ENCODE results near the gene KRTAP10-7.
"Not testable (repeated sequence)": the region's sequence is repeated elsewhere in the genome, so short reads cannot be mapped to it uniquely, and the experiment has no call there.

KRTAP10-7 gene, protein sequence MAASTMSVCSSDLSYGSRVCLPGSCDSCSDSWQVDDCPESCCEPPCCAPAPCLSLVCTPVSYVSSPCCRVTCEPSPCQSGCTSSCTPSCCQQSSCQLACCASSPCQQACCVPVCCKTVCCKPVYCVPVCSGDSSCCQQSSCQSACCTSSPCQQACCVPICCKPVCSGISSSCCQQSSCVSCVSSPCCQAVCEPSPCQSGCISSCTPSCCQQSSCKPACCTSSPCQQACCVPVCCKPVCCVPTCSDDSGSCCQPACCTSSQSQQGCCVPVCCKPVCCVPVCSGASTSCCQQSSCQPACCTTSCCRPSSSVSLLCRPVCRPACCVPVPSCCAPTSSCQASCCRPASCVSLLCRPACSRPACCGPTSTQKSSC

DNA sequence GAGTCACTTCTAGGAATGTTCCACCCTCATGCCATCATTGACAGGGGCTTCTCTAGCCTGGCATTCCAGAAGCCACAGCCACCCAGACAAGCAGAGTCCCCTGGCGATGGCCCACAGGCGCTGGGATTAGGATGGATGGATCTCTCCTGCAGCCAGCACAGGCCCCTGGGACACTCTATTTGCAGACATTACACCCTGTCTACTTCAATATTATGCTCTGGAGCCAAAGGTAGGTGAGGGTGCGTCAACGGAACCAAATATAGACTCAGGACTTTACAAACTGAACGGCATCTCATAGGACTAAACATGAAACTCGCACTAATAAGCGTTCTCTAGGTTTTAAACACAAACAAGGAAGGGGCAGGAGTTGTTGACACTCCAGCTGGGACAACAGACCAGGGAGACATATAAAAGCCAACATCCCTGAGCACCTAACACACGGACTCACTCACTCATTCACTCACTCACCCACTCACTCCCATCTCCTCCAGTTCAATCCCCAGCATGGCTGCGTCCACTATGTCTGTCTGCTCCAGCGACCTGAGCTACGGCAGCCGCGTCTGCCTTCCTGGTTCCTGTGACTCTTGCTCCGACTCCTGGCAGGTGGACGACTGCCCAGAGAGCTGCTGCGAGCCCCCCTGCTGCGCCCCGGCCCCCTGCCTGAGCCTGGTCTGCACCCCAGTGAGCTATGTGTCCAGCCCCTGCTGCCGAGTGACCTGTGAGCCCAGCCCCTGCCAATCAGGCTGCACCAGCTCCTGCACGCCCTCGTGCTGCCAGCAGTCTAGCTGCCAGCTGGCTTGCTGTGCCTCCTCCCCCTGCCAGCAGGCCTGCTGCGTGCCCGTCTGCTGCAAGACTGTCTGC lies at the start of gene KRTAP10-7:
Gene KRTAP10-7, plus strand, starts transcription at position 480 of the 861 bp plus-strand sequence. Its CDS starts 25 bp downstream, at position 505.
- not testable (repeated sequence) for DNase-seq

DNA sequence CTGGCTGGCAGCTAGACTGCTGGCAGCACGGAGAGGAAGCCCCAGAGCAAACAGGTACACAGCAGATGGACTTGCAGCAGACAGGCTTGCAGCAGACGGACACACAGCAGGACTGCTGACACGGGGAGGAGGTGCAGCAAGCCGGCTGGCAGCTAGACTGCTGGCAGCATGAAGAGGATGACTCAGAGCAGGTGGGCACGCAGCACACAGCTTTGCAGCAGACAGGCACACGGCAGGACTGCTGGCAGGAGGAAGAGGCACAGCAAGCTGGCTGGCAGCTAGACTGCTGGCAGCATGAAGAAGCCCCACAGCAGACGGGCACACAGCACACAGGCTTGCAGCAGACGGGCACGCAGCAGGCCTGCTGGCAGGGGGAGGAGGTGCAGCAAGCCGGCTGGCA lies 49.6 kb upstream of the KRTAP10-7 start:
- DNase-seq, result peak; percentile 12

DNA sequence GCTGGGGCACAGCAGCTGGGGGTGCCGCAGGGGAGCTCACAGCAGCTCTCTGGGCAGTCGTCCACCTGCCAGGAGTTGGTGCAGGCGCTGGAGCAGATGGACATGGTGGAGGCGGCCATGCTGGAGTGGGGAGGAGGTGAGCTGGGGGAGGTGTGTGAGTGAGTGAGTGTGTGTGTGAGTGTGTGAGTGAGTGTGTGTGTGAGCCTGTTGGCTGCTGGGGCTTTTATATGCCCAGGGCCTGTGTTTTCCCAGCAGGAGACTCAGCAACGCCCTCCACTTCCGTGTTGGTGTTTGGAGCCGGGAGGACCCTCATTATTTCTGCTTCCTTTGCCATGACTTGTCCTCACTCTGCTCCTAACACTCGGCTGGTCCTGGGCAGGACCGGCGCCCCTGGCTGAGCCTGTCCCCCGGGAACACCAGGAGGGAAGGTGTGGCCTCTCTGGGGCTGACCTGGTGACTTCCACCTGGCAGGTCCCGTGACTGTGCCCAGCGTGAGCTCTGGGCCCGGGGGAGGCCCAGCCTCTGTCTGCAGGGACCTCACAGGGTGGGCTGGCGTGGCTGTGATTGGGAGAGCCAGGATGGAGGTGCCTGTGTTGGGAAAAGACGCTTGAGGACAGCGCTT lies 48.9 kb upstream of the KRTAP10-7 start, which contains the start of gene KRTAP10-2:
Gene KRTAP10-2, minus strand, starts transcription at position 166 of the 622 bp plus-strand sequence. Its CDS starts 47 bp downstream, at position 119.
- DNase-seq, result peak; percentile 23

DNA sequence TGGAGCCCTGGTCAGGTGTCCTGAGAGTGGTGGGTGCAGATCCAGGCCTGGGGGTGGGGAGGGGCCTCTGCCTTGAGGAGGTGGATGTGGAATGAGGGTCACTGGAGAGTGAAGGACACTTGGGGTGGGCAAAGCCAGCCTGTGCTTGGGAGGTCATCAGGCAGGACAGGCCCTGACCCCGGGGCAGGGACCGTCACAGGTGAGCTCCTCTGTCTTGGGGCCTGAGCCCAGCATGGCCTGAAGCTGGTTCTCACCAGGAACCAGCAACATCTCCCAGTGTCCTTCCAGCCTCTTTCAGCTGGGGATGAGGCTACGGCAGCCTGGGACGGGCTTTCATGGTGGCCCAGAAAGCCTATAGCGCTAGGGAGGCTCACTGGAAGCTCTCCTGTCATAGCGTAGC lies 48.3 kb upstream of the KRTAP10-7 start:
- no peak for DNase-seq

DNA sequence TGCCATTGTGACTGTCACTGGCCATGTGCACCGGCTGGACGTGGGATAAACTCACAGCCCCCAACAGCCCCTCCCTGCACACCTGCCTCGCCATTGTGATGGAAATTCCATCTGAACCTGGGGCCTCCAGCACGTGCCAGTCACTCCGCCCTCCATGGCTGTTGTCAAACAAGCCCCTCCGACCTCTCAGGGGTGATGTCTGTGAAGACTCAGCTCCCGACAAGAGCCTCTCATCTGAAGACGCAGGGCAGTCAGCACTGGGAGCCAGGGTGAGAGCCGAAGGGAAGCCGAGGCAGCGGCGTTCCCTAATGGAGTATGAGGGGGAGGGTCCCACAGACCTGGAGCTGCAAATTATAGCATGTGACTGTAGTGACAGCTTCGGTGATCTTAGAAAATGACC lies 47.7 kb upstream of the KRTAP10-7 start:
- DNase-seq, result no peak

DNA sequence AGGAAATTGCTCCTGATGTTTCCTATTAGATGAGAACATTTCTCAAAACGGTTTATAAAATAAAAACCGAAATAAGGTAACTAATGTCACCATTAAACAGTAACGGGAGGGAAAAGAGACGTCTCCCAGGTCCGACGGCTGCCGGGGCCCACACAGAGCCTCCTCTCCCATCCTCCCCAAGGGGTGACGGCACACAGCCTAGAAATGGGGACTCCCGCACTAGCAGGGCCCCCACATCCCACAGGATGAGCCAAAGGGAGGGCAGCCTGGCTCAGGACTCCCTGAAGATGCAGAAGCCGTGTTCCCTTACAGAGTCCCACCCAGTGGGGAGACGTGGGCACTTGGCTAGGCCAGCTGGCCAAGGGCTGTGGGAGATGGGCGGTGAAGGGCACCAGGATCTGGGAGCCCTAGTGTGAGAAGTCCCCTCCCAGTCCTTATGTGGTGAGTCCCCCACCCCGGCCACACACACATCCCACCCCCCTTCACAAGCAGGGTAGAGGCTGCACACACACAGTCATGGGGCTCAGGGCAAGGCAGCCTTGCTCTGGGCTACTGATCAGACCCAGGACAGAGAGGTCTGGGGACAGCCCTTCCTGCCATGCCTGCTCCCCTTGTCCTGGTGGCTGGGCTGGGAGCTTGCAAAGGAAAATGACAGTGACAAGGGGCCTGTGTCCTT lies 45.1 kb upstream of the KRTAP10-7 start:
- DNase-seq, result no peak

DNA sequence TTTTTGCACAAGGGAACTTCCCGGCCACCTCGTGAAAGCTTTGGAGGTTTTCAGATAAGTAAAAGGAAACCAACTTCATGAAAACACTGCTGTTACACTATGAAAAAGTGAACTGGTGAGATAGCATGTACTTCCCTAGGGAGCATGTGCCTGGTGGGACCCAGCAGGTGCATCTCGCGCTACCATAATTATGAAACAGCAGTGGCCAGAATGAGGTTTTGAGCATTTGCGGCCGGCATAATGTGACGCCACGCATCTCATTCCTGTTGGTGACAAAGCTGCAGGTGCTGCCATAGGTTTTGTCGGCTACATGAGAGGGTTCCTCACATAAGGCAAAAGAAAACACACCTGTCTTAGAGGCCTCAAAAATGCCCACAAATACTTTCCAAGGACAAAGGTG lies 43.5 kb upstream of the KRTAP10-7 start:
- DNase-seq, result no peak

DNA sequence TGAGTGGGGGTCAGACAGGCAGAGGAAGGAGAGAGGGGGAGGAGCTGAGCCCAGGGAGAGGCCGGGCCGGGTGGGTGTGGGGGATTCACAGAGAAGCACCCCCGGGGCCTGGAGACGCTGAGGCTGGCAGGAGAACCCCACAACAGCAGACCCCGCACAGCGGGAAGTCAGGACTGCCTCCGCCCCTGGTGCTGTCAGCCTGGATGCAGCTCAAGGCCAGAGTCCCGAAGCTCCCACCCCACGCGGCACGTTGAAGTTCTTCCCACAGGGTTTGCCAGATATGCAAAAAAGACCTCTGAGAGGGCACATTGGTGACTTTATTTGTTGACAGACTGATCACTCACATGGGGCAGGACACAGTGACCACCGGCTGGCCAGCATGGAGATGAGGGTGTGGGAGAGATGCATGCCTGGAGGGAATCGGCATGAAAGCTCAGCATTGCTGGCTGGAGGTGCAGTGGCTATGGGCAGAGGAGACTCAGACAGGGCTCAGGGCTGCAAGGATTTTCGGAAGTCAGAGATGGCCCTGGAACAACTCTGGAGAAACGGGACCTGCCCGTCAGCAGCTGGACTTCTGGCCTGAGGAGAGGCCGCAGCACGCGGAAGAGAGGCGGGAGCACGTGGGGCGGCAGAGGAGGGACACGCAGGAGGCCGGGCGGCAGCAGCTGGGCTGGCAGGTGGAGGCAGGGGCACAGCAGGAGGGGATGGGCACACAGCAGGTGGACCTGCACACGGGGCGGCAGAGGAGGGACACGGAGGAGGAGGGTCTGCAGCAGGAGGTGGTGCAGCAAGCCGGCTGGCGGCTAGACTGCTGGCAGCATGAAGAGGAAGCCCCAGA lies 42.7 kb upstream of the KRTAP10-7 start:
- DNase-seq, result peak; percentile 35

DNA sequence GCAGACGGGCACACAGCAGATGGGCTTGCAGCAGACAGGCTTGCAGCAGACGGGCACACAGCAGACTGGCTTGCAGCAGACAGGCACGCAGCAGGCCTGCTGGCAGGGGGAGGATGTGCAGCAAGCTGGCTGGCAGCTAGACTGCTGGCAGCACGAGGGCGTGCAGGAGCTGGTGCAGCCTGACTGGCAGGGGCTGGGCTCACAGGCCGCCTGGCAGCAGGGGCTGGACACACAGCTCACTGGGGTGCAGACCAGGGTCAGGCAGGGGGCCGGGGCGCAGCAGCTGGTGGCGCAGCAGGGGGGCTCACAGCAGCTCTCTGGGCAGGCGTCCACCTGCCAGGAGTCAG lies 42.1 kb upstream of the KRTAP10-7 start:
- not testable (repeated sequence) for DNase-seq

DNA sequence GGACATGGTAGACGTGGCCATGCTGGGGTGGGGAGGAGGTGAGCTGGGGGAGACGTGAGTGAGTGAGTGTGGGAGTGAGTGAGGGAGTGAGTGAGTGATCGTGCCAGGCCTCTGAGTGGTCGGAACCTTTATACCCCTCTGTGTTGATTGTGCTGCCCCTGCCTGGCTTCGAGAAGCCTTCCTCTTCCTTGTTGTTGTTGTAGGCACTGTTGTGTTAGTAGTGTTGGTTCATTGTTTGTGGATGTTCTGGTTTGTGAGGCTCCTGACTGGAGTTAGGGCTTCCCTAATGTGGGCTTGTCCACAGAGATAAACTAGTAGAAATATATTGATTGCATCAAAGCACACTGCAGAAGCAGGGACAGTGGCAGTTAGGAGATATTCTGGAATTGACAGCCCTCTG lies 41.7 kb upstream of the KRTAP10-7 start, which contains the start of gene KRTAP10-3:
Gene KRTAP10-3, minus strand, starts transcription at position 101 of the 400 bp plus-strand sequence. Its CDS starts 80 bp downstream, at position 21.
- DNase-seq, result peak; percentile 23

DNA sequence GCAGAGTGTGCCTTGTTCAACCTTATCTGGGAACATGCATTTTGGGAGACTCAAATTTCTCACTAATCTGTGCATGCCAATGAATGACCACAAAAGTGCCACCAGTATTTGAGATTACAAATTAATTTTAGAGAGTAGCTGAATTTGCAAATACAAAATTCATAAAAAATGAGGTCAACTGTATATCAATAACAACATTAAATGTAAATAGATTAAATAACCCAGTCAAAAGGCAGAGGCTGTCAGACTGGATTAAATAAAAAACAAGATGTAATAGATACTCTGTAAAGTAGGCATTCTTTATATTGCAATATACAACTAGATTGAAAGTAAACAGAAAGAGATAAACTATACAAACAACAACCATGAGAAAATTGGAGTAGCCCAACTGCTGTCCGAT lies 36.3 kb upstream of the KRTAP10-7 start:
- no peak for DNase-seq

DNA sequence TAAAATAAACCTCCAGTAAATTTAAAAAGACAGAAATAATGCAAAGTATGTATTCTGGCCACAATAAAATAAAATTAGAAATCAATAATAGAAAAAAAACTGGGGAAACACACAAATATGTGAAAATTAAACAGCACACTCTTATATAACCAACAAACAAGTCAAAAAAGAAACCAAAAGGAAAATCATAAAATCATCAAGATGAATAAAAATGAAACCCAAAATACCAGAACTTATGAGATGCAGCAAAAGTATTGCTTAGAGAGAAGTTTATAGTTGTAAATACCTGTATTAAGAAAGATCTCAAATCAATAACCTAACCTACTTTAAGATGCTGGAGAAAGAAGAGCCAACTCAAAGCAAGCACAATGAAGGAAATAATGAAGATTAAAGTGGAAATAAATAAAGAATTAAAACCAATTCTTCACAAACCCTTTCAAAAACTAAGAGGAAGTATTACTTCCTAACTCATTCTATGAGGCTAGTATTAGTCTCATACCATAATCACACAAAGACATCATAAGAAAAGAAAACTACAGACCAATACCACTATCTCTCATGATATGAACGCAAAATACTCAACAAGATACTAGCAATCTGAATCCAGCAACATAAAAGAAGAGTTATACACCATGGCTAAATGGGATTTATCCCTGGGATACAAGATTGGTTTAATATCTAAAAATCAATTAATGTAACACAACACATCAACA lies 35.4 kb upstream of the KRTAP10-7 start:
- no peak for DNase-seq

DNA sequence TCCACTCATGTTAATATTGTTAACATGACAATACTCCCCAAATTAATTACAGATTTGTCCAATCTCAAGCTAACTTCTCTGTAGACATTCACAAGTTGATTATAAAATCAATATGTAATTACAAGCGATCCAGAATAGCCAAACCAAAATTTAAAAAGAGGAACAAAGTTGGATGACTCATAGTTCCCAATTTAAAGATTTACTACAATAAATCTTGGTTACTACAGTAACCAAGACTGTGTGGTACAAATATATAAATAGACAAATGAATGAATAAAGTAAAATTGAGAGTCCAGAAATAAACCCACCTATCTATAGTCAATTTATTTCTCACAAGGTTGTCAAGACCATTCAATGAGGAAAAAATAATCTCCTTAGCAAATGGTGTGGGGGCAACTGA lies 34.0 kb upstream of the KRTAP10-7 start:
- no peak for DNase-seq

DNA sequence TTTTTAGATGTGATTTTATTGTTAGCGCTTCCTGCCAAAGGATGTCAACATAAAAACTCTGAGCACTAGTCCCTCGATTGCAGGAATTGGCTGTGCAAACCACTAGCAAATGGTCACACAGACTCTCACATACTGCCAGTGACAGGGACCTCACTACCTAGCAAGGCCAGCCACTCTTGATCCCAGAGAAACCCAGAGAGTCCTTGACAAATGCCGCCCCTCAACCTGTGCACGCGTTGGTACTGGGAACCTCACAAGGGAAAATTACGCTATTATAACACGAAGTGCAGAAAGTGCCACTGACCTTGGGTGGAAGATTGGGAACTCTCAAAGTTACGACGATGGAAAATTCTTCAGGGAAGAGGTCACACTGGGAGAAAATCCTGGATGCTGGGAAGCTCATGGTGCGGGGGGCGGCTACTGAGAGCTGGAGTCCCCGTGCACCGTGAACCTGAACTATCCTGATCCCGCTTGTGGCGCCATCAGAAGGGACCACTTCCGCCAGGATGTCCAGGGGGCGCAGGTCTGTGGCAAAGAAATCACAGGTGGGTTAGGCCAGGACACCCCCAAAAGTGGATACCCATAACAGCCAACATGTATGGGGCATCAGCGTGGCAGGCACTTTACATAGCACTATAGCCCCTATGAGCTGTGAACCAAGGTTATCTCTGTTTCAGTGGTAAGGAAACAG lies 32.8 kb upstream of the KRTAP10-7 start:
- peak; percentile 15 for DNase-seq

DNA sequence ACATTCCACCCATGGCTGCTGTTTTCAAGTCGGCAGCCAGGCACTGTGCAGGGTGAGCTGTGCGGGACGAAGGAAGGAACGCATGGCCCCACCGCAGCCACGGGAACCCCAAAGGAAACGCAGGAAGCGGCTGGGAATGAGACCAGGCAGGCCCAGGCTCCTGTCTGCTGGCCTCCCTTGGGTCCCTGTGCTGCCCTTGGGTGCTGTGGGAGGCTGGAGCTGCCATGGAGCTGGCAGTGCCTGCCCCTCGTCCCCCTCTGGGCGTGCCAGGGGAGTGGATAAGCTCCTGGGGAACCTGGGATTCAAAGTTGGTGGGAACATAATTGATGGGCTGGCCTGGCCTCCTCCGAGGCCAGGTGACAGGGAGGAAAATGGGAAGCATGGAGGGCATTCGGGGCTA lies 32.1 kb upstream of the KRTAP10-7 start:
- peak; percentile 21 for DNase-seq

DNA sequence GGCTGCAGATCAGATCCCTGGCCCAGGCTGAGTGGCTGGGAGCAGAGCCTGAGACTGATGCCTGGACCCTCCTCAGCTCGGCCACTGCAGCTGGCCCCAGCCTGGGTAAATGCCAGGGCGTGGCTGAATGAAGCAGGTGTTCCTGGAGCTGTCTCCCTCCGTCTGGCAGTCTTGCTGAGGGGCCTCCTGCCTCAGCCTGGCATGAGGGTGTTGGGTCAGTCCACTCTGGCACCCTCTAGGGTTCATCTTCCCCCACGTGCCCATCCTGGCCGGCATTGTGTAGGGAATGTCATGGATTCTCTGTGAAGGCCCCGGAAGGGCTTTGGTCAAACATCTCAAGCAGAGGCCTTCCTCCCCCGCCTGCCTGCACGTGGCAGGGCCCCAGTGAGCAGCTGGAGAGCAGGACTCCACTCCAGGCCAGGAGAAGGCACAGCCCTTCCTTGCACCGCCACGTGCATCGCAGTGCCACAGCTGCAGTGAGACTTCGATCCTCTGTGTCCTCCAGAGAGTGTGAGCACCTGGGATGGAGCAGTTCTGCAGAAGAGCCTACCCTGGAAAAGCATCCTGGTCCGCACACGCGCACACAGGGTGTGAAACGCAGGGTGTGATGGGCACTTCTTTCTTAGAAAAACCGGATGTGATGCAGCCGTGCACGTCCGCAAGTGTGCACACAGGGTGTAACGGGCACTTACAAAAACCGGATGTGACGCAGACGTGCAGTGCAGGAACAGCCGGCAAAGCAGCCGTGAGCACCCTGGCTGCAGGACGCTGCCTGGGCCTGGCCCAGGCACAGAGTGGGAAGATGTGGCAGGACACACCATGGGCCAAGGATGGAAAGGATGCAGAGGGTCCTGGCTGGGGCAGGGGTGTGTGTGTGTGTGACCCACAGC lies 31.5 kb upstream of the KRTAP10-7 start:
- peak; percentile 36 for DNase-seq

DNA sequence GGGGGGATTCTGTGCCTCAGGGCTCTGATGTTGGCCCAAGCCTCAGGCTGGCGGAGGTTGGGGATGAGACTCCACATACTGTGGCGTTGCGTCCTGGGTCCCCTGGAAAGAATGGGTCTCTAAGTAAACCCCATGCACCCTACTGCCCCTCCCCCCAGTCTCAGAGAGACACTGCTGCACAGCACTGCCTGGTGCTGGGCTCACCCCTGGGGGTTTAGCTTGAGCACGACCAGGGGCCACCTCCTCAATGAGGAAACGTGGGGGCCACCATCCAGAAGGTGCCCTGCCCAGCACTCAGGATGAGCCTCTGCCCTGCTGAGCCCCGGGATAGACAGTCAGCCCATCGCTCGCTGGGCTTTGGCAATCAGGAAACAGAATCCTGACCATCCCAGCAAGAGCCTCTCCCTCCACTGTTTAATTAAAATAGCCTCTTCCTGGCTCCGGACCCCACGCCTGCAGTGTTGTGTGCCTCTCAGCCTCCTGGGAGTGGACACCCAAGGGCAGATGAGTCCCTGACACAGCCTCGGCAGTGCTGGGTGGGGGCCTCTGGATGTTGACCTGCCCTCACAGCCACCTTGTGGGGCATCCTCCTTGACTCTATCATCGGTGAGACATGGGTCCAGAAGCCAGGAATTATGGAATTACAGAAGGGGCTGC lies 30.4 kb upstream of the KRTAP10-7 start:
- DNase-seq, result no peak

DNA sequence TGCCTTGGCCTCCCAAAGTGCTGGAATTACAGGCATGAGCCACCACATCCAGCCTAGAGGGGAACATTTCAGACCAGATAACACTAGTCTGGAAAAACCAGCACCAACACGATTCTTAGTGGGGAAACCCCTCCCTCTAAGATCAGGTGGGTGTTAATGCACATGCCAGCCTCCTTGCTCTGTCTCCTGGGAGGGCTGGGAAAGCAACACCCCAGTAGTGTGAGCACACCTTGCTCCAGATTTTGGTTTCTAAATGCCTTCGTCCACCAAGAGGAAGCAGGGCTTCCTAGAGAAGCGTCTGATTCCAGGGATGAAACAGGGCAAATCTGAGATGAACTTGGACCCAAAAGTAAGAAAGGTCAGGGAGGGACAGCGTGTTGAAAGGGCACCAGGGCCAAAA lies 29.1 kb upstream of the KRTAP10-7 start:
- peak; percentile 13 for DNase-seq
